ENCODE results near the gene MTTP. TPM values are rescaled to one million over a fixed set of nuclear protein-coding genes. Genes with fewer than 3 reads are reported as not detected.

The MTTP gene
- total RNA-seq, 2 donors from 2014 or later = 1.5 TPM; not detected in 1

DNA sequence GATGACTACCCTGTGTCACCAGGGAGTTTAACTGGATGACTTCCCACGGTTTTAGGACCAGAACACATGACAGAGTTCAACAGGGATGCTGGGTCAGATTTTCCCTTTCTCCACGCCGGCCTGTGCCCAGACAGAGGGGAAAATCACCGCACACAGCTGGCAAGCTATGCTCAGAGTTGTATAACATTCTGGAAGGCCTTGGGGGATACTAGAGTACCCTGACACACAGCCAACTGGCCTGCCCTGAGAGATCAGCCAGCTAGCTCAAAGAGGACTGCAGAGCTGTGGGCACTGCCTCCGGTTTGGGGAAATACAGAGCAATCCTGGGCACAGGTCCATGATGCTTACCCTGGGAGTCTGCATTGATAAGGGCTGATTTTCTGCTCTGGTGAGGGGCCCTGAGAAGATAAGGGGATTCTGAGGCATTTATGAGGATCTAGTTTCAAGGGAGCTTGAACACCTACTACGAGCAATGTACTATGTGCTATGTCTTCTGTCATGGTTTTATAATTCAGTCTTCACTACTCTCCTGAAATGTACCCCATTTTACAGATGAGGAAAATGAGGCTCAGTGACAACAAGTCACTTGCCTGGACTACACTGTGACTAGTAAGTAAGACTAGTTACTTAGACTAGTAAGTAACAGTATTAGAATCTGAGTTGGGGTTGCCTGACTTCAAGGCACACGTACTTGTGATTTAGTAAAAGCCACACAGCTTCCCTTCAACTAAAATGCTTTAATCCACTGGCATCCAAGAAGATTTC lies 68.3 kb downstream of the MTTP start:
- intact Hi-C loops (cut with DNase I) = no loop called here
- 68% methylated on average over 7 of the region's 7 CpGs for WGBS
- no peak for DNase-seq (ENCODE audit: low spot score)
- no peak overlapping the region for H3K27ac ChIP-seq
- no peak overlapping the region for H3K4me3 ChIP-seq
- H3K4me1 ChIP-seq (replicated peaks) = no peaks in the 10 kb centered on the region
- no peak for TF ChIP-seq POLR2A (IDR thresholded peaks at IDR 0.05)
- TF ChIP-seq, protein P1, sequence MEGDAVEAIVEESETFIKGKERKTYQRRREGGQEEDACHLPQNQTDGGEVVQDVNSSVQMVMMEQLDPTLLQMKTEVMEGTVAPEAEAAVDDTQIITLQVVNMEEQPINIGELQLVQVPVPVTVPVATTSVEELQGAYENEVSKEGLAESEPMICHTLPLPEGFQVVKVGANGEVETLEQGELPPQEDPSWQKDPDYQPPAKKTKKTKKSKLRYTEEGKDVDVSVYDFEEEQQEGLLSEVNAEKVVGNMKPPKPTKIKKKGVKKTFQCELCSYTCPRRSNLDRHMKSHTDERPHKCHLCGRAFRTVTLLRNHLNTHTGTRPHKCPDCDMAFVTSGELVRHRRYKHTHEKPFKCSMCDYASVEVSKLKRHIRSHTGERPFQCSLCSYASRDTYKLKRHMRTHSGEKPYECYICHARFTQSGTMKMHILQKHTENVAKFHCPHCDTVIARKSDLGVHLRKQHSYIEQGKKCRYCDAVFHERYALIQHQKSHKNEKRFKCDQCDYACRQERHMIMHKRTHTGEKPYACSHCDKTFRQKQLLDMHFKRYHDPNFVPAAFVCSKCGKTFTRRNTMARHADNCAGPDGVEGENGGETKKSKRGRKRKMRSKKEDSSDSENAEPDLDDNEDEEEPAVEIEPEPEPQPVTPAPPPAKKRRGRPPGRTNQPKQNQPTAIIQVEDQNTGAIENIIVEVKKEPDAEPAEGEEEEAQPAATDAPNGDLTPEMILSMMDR (IDR thresholded peaks at IDR 0.05) = no peak
- TF ChIP-seq POLR2AphosphoS5 (IDR thresholded peaks at IDR 0.05) = no peak
- no peaks in the 10 kb centered on the region for H3K27me3 ChIP-seq (replicated peaks; ENCODE audit: insufficient read depth)
- H3K36me3 ChIP-seq = no peaks in the 10 kb centered on the region
- H3K9me3 ChIP-seq = no peaks in the 10 kb centered on the region

DNA sequence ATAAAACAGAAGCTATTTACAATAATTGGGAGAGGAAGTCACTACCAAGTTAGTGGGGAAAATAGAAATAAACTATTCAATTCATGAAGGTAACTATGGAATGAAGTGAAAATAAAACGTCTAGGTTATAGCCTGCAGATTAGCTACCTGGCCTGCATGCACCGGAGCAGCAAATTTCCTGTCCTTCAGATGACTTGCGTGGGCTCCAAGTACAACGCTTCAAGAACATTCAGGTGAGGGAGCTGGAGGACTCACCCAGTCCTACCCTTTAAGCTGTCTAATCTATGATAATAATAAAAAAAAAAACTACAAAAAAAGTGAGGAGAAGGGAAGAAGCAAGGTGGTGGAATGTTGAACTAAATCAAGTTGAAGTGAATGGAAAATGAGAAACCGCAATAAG lies 69.8 kb downstream of the MTTP start:
- TF ChIP-seq POLR2A (IDR thresholded peaks at IDR 0.05) (no peak), POLR2AphosphoS5 (IDR thresholded peaks at IDR 0.05) (no peak)
- TF ChIP-seq, protein P1 (IDR thresholded peaks at IDR 0.05) = no peak
- intact Hi-C loops (cut with DNase I) = no loop called here
- Histone ChIP-seq H3K36me3 (no peaks in the 10 kb centered on the region), H3K4me1 (replicated peaks) (no peaks in the 10 kb centered on the region), H3K4me3 (no peak overlapping the region), H3K27ac (no peak overlapping the region), H3K27me3 (replicated peaks; ENCODE audit: insufficient read depth) (no peaks in the 10 kb centered on the region), H3K9me3 (no peaks in the 10 kb centered on the region)
- 82% methylated on average over 5 of the region's 5 CpGs for WGBS
- no peak for DNase-seq (ENCODE audit: low spot score)

DNA sequence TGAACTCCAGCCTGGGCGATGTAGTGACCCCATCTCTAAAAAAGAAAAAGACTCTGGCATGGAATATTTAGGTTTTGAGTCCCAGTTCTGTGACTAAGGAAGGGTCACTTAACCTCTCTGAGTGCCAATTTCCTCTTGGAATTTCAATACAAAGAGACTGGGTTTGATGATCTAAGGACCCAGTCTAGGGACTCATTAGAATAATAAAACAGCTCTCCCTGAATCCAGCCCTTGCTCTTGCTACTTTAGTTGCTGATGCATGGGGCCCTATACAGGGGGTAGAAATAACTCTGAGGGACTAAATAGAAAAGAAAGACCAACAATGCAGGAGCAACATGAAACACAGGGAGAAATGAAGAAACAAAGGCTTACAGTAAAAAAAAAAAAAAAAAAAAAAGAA lies 70.4 kb downstream of the MTTP start:
- intact Hi-C loops (cut with DNase I) = no loop called here
- Histone ChIP-seq H3K4me3 (no peak overlapping the region), H3K9me3 (no peaks in the 10 kb centered on the region), H3K36me3 (no peaks in the 10 kb centered on the region), H3K27me3 (replicated peaks; ENCODE audit: insufficient read depth) (no peaks in the 10 kb centered on the region), H3K4me1 (replicated peaks) (no peaks in the 10 kb centered on the region), H3K27ac (no peak overlapping the region)
- 100% methylated on average over 1 of the region's 1 CpG for WGBS
- TF ChIP-seq POLR2A (IDR thresholded peaks at IDR 0.05) (no peak), POLR2AphosphoS5 (IDR thresholded peaks at IDR 0.05) (no peak)
- TF ChIP-seq, protein P1 (IDR thresholded peaks at IDR 0.05) = no peak
- no peak for DNase-seq (ENCODE audit: low spot score)

DNA sequence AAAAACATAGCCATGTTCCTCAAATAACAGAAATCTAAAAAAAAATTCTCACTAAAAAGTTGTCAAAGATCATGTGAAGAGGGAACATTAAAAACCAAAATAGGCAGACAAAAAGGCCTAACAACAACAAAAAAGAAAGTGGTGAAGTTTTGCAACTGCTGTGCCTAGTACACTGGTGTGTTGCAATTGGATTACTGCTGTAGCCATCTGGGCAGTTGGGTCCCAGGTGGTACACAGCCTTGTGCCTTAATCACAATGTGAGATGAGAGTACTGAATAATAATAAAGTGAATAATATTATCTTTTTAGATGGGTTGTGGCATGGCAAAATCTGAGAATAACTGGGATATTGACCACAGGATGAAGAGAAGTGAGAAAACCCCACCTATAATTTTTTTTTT lies 71.0 kb downstream of the MTTP start:
- no peak for DNase-seq (ENCODE audit: low spot score)
- intact Hi-C loops (cut with DNase I) = no loop called here
- H3K4me1 ChIP-seq (replicated peaks) = no peaks in the 10 kb centered on the region
- TF ChIP-seq POLR2A (IDR thresholded peaks at IDR 0.05) (no peak), POLR2AphosphoS5 (IDR thresholded peaks at IDR 0.05) (no peak)
- TF ChIP-seq, protein P1 (IDR thresholded peaks at IDR 0.05) = no peak
- no peaks in the 10 kb centered on the region for H3K36me3 ChIP-seq
- H3K9me3 ChIP-seq = no peaks in the 10 kb centered on the region
- no peak overlapping the region for H3K4me3 ChIP-seq
- H3K27me3 ChIP-seq (replicated peaks; ENCODE audit: insufficient read depth) = no peaks in the 10 kb centered on the region
- no peak overlapping the region for H3K27ac ChIP-seq

DNA sequence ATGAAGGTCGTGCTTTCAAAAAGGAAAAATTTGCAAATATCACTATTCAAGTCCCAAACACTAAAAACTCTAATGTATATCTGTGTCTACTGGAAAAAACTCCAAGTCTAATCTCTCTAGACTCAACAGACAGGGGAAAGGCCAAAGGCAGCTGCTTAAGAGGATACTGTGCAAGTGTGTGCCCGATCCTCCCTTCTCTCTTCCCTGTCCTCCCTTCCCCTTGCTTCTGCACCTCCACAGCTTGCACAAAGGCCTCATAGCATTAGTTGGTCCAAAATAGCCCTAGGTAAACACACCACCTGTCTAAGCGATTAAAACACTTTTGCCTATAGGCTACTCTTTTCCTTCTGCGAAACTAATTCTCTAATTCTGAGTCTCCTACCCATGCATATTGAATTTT lies 72.4 kb downstream of the MTTP start:
- H3K27me3 ChIP-seq (replicated peaks; ENCODE audit: insufficient read depth) = no peaks in the 10 kb centered on the region
- no peaks in the 10 kb centered on the region for H3K9me3 ChIP-seq
- 78% methylated on average over 4 of the region's 4 CpGs for WGBS
- H3K27ac ChIP-seq = no peak overlapping the region
- DNase-seq (ENCODE audit: low spot score) = no peak
- no peaks in the 10 kb centered on the region for H3K4me1 ChIP-seq (replicated peaks)
- no peaks in the 10 kb centered on the region for H3K36me3 ChIP-seq
- no peak for TF ChIP-seq POLR2AphosphoS5 (IDR thresholded peaks at IDR 0.05)
- TF ChIP-seq, protein P1 (IDR thresholded peaks at IDR 0.05) = no peak
- no peak for TF ChIP-seq POLR2A (IDR thresholded peaks at IDR 0.05)
- intact Hi-C loops (cut with DNase I) = no loop called here
- H3K4me3 ChIP-seq = no peak overlapping the region
